Subcutaneous preadipocyte (primary cell): Measurements from ENCODE around the gene ADH4. TPM values are rescaled to one million over a fixed set of nuclear protein-coding genes. Genes with fewer than 3 reads are reported as not detected.

Source experiments
- total RNA-seq: library from RNA; depleted of rRNA; stranded (reverse); fragments of >200 nt; gene quantifications from 2 replicates; pipeline ENCODE4 v1.2.3, GENCODE V29; 2012

Gene ADH4
- not detected in 2 replicates for total RNA-seq

GRCh38 chr4:99144070-99144469 lies at the start of gene ADH4:
Gene ADH4, minus strand, starts transcription at chr4:99144297. Its CDS starts 75 bp downstream, at chr4:99144222.

GRCh38 chr4:99088481-99089365 lies 55.4 kb downstream of the ADH4 start, which contains the start of gene ADH5:
Gene ADH5, minus strand, starts transcription at chr4:99088788. Its CDS starts 88 bp downstream, at chr4:99088700.

Other genes starting within 250 kb of the ADH4 start
- 148 and 186 TPM in 2 replicates for gene EIF4E, start 215.2 kb downstream of the ADH4 start, total RNA-seq
- gene METAP1, start 148.6 kb downstream of the ADH4 start, total RNA-seq: 61.0 and 66.3 TPM in 2 replicates
- gene ADH5, start 55.5 kb downstream of the ADH4 start, total RNA-seq: 139 and 190 TPM in 2 replicates
- gene ADH6, start 74.9 kb upstream of the ADH4 start, total RNA-seq: not detected in 2 replicates
- not detected in 2 replicates for gene ADH1A, start 146.7 kb upstream of the ADH4 start, total RNA-seq
- gene ADH1B, start 177.1 kb upstream of the ADH4 start, total RNA-seq: 17.2 and 497 TPM in 2 replicates
- 0.20 and 0.73 TPM in 2 replicates for gene ADH1C, start 208.4 kb upstream of the ADH4 start, total RNA-seq